Hematopoietic multipotent progenitor cell treated with erythropoietin and hydrocortisone succinate and interleukin-3 and kit ligand, for 6 days (in vitro differentiated cells): ENCODE measurements around the gene SLIT3.

Experiments
- DNase-seq: peaks from one replicate; pipeline ENCODE4 v3.0.0-alpha.2; 2015

Gene SLIT3

GRCh38 chr5:169300468-169301385 is at the start of gene SLIT3:
TSS of gene SLIT3 (minus strand) at chr5:169301139. CDS start at chr5:169300709, 430 bp downstream.
- DNase-seq = no peak

- no peak for DNase-seq
Measured at GRCh38 chr5:169350016-169350415, 49.1 kb upstream of the SLIT3 start.

DNA sequence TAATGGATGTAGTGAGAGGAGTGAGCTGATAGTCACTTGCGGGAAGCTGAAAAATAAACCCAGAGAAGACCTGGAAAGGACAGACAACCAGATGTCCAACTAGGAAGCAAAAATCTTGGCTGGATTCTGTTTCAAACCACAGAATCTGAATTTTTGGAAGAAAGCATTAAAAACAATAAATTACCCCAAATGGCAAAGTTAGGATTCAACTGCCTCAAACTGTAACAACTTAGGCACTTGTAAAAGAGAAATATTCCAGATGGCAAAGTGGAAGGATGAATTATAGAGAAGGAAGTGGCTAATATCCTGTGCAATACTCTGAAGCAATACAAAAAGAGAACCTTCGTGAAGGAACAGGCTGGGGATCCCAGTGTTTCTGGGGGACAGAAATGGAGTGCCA is 46.8 kb upstream of the SLIT3 start:
- DNase-seq = no peak

GRCh38 chr5:169344629-169345028 is 43.7 kb upstream of the SLIT3 start:
- DNase-seq = no peak

GRCh38 chr5:169343766-169344165 is 42.8 kb upstream of the SLIT3 start:
- DNase-seq = no peak

- no peak for DNase-seq
Measured at GRCh38 chr5:169341556-169341955, 40.6 kb upstream of the SLIT3 start.

GRCh38 chr5:169339869-169340268 is 38.9 kb upstream of the SLIT3 start:
- no peak for DNase-seq

DNA sequence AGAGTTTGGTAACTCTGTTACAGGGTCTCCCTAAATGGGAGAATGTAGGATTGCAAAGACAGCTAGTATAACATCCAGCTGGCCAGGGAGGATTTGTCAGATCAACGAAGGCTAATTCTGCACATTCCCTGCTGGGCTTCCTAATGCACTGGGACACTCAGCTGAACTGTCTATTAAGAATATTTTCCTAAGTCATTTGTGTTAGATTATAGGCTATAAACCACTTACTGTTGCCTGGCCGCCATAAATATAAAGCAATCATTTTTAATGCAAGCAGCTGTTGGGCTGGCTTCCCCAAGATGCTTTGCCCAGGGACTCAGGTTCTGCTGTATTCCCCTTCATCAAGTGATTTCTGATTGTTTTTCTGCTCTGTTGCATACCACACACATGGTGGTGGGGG is 35.3 kb upstream of the SLIT3 start:
- no peak for DNase-seq

DNA sequence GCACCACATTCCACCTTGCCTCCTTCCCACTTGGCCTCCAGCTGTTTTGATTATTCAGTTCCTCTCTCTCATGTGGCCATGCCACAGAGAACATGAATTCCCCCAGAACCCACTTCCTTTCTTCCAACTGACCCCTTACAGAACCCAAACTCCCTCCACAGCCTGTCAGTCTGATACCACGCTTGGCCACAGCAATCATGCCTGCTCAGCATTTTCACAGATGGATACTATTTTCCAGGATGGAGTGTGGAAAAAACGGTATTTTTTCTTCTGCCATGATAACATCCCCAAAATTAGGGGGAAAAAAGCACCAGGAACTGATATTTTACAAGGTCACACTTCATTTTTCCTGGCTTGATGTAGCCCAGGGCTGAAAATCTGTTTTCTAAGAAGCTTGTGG is 34.9 kb upstream of the SLIT3 start:
- DNase-seq = no peak

GRCh38 chr5:169333518-169333917 is 32.6 kb upstream of the SLIT3 start:
- no peak for DNase-seq

GRCh38 chr5:169331292-169331852 is 30.4 kb upstream of the SLIT3 start:
- DNase-seq = no peak

DNA sequence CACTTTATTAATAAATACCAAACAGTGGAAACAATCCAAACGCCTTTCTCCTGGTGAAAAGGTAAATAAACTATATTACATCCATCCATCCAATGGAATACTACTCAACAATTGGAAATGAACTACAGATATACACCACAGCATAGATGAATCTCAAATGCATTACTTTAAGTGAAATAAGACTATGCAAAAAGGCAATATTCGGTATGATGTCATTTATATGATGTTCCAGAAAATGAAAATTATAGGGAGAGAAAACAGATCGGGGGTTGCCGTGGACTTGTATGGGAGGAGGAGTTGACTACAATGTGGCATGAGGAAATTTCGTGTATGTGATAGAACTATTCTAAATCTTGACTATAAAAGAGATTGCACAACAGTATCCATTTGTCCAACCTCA is 27.5 kb upstream of the SLIT3 start:
- no peak for DNase-seq

- no peak for DNase-seq
Measured at GRCh38 chr5:169325273-169325672, 24.3 kb upstream of the SLIT3 start.

- no peak for DNase-seq
Measured at GRCh38 chr5:169318556-169318955, 17.6 kb upstream of the SLIT3 start.

DNA sequence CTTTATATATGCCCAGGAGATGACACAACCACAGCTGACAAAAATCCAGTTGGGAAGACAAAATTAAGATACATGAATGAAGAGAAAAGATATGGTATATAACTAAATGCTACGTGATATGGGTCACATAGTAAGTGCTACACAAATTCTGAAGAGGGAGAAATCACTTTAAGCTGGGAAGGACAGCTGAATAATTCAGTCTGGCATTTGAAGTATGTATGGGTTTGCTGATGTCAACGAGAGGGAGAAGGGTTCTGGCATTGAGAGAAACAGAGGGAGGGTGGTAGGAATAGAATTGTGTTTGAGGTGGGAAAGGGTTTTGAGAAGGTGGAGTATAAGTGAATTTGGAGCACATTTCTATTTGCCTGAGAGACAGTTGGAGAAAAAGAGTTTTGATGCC is 6.7 kb upstream of the SLIT3 start:
- DNase-seq = no peak

GRCh38 chr5:169305366-169305765 is 4.4 kb upstream of the SLIT3 start:
- DNase-seq = no peak

DNA sequence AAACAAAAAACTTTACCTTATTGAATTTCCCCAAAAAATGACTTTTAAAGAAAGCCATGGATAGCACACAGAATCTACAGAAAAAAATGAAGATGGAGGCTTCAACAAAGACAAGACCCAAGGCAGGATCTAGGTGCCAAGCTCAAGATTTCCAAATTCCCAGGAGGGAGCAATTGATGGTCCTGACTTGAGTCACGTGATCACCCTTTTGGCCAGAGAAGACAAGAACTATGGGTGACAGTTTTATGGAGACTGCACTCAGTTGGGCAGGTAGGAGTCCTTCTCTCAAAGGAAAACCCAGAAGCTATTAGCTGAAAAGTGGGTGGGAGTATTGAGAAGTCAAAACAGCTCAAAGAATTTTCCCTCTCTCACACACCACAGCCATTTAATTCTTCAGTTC is 3.2 kb upstream of the SLIT3 start:
- DNase-seq = no peak

DNA sequence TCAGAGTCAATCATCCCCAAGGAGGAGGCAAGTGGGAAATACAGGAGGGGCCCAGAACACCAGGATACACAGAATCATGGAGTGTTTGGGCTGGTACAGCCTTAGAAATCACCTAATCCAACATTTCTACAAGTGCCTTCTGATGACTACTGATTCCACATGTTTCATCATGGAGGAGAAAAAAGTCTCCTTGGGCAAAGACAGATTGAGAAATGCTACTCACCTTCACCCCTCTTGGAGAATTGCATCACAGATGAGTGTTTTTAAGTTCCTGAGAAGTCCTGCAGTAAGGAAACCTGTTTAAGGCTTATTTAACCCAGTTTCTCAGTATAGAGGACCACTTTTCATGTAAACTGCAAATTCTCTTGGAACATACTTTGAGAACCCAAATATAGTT is 2.2 kb upstream of the SLIT3 start:
- no peak for DNase-seq

DNA sequence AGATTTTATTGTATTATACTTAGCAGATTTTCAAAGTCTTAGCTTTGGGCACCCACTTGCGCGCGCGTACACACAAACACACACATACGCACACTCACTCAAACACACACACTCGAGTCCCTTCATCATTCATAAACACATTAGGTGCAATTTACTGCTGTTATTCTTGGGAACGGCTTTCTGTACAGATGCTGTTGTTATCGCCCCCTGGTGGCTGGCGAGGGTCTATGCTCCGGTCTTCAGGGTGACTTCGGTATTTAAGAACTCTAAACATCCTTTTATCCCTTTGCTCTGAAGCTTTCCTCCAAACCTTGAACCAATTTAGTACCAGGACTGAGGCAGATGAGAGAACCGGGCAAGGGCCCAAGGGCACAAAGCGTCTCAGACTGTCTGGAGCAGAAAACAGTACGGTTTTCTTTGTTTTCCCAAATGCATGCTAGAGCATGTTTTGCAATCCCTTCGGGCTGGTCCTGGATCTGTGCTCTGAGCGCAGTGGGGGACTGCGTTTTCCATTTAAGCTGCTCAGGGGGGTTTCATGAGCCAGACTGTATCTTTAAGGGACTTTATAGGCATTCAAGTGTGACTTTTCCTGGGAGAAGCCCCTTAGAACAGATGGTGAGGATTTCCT is 1.7 kb upstream of the SLIT3 start:
- DNase-seq = peak; percentile 82

GRCh38 chr5:169301986-169302385 is 1.0 kb upstream of the SLIT3 start:
- no peak for DNase-seq

GRCh38 chr5:169301386-169301934 is 521 bp upstream of the SLIT3 start:
- no peak for DNase-seq

DNA sequence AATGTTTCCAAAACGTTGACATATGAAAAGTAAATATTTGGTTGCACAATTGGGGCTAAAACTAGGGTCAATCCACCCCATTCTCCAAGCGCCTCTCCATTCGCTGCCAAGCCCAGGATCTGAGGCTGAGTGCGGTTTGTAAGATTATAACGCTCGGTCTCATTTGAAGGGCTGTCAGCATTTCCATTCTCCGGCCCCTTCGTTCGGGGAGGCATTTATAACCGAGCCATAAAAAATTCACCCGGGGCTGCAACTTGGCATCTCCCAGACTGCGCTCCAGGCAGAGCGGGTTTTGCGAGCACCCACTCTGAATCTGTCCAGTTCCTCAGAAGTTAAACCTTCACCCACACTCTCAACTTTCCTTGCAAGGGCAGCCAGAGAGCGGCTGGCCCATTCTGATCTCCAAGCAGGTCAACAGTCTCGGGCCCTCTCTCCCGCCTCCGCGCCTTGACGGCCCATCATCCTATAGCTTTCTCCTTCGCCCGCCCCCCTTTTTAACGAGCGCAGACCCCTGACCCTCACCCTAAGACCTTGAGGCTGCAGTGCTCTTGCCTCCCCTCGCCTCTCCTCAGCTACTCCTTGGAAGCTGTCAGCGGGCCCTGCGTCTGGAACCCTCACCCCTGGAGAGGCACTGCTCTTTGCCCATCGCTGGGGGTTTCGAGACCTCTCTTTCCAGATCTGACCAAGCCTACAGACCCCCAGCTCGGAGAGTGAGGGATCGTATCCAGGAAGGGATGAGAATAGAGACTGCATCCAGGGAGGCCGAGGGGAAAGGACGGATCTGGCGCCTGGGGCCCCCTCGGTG is 1.1 kb downstream of the SLIT3 start:
- DNase-seq = no peak

GRCh38 chr5:169299191-169299662 is 1.7 kb downstream of the SLIT3 start:
- no peak for DNase-seq
